ENCODE measurements around the gene DPP10.
"Not testable (repeated sequence)": the region's sequence is repeated elsewhere in the genome, so short reads cannot be mapped to it uniquely, and the experiment has no call there.

DPP10 gene

DNA sequence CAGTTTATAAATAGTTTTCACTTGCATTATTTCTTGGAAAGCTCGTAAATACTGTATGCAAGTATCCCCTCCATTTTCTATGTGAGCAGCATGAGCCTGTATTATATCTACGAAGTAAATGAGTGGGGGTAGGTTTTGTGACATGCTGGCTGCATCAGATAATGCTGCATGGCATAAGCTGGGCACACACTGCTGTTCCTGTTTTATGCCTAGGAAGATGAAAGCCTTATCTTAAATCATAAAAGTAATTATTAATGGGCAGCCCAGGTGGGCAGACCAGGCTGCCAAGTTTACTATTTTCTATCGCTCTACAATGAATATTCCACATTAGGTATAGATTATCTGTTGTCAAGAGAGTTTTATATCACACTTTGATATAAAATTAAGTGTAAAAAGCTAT lies 854.6 kb downstream of the DPP10 start:
- no peak for FAIRE-seq

DNA sequence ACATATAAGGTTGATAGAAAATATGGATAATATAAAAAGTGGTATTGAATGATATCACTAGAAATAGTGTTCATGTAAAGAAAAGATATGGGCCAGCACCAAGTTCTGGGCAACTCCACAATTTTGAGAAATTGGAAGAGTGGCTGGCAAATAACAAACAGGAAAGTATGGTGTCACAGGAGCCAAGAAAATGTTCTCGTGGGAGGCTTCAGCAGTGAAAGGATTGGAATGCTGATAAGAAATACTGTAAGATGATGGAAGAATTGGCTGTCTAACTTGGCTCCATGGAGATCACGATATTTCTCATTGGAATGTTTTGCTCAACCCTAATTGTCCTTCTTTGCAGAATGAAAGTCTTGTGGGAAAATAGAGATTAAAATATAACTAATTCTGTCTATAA lies 856.8 kb downstream of the DPP10 start:
- FAIRE-seq, result no peak

DNA sequence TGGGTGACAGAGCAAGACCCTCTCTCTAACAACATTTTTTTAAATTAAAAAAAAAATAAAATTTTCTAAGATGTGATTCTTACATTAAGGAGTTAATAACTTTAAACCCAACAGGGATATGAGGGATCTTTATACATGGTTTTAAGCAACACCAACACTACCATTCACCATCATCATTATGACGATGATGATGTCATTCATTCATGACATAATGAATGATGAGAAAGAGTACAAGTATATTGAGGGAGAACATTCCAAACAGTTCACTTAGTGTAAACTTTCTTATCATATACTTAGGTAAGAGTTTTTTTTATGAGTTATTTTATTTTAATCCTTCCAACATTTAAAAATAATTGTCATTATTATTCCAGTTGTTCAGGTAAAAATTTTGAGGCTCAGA lies 863.3 kb downstream of the DPP10 start:
- FAIRE-seq, result no peak

DNA sequence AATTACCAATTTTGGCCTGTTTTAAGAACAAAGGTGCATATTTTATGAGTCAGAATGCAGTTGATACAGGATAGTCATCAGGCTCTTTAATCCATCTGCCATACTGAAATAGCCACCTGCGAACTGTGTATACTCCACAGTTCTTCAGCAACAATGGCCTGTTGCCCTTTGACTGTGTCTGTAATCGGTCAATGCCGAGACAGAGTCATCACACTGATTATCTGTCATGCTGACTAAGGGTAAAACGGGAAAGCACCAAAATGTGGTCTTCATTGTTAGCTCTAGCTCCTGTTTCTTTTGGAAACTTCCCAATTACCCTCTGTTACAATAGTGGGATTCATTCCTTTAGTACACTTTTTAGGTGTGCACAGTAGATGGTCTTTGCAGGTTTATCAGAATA lies 871.7 kb downstream of the DPP10 start:
- FAIRE-seq, result no peak

DNA sequence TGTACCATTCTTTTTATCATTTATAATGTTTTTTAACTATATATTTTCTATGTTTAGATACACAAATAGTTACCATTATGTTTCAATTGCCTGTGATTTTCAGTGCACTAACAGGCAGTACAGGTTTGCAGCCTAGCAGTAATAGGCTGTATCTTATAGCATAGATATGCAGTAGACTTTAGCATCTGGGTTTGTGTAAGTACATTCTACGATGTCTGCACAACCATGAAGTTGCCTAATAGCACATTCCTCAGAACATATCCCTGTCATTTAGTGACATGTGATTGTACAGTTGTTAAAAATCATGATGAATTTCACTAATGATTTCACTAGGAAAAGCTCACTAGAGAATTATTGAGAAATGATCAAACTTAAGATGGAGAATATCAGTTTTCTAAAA lies 884.6 kb downstream of the DPP10 start:
- FAIRE-seq, result no peak

DNA sequence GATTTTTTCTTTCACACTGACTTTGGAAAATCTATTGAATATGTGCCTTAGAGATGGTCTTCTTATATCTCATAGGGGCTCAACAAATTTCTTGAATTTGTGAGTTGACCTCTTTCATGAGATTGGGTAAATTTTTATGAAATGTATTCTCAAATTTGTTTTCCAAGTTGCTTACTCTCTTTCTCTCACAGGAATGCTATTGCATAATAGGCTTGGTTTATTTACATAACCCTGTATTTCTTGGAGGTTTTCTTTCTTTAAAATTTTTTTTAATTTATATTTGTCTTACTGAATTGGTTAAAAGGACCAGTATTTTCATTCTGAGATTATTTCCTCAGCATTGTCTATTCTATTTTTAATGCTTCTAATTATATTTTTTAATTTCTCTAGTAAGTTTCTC lies 917.1 kb downstream of the DPP10 start:
- FAIRE-seq, result no peak

DNA sequence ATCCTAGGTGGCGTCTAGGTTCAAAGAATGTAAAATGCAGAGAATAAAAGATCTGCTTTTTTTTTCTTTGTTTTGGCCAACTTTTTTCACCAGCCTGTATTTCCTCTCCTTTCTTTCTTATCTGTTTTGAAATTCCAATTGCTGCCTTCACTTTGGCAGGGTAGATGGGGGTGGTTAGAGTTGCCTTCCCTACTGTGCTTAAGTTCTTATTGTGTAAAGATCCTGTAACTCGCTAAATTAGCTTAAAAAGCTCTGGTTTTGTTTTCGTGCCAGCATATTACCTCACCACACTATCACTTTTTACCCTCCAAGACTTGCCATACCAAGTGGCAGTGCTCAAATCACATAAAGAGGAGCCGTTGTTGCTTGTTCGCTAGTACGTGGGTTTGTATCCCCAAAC lies 921.7 kb downstream of the DPP10 start:
- FAIRE-seq, result no peak

DNA sequence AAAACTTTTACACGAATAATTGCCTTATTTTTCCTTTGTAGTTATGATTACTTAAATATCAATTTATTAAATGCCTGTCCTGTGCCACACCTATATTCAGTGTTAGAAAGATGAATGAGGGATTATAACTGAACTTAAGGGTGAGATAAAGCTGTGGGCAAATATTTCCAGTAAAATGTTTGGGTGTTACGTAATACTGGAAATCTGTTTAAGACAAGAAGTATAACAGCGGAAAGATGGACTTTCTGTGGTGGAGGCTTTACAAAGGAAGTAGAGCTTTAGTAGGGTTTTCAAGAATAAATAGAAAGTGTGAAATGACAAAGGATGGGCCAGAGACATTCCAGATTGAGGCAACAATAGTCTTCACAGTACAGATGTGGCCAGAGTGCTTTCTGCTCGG lies 927.0 kb downstream of the DPP10 start:
- no peak for FAIRE-seq

DNA sequence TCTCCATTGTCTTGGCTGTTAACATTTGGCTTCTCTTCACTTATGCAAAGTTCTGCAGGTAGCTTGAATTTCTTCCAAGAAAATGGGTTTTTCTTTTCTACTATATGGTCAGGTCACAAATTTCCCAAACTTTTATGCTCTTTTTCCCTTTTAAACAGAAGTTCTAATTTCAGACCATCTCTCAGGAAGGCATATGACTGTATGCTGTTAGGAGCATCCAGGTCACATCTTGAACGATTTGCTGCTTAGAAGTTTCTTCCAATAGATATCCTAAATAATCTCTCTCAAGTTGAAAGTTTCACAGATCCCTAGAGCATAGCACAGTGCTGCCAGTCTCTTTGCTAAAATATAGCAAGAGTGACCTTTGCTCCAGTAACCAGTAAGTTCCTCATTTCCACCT lies 932.5 kb downstream of the DPP10 start:
- FAIRE-seq, result no peak

DNA sequence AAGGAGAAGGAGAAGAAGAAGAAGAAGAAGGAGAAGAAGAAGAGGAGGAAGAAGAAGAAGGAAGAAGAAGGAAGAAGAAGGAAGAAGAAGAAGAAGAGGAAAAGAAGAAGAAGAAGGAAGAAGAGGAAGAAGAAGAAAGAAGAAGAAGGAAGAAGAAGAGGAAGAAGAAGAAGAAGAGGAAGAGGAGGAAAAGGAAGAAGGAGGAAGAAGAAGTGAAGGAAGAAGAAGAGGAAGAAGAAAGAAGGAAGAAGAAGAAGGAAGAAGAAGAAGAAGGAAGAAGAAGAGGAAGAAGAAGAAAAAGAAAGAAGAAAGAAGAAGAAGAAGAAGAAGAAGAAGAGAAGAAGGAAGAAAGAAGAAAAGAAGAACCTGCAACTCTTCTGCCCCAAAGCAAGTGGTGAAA lies 942.0 kb downstream of the DPP10 start:
- no peak for FAIRE-seq

DNA sequence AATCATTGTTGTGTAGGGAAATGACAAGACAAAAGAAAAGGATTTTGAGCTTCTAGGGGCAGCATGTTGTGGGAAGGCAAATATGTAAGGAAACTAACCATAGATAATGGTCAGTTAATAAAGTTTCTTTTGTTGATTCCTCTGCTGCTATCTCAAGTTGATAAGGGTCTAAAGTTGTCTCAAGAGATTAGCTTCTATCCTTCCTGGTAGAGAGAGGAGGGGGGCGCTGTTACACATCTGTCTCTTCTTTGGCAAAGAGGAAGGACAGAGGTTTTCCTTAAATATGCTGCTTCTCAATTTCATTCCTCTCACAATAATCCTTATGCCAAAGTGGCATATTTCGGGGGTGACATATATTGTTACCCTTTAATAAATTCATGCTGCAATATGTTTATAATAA lies 944.0 kb downstream of the DPP10 start:
- no peak for FAIRE-seq

DNA sequence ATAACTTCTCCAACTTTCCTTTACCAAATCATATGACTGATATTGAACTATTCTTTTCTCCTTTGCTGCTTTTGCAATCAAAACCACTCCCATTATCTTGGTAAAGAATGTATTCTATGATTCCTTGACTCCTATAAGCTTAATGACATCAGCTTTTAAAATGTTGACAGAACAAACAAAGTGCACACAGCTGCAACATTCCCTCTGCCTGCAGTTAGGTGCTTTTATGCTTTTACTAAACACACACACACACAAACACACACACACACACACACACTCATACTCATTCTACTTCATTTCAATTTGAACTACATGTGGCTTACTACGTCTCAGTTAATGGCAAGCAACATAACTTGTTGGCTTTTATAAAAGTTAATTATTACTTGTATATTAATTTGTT lies 946.6 kb downstream of the DPP10 start:
- no peak for FAIRE-seq

DNA sequence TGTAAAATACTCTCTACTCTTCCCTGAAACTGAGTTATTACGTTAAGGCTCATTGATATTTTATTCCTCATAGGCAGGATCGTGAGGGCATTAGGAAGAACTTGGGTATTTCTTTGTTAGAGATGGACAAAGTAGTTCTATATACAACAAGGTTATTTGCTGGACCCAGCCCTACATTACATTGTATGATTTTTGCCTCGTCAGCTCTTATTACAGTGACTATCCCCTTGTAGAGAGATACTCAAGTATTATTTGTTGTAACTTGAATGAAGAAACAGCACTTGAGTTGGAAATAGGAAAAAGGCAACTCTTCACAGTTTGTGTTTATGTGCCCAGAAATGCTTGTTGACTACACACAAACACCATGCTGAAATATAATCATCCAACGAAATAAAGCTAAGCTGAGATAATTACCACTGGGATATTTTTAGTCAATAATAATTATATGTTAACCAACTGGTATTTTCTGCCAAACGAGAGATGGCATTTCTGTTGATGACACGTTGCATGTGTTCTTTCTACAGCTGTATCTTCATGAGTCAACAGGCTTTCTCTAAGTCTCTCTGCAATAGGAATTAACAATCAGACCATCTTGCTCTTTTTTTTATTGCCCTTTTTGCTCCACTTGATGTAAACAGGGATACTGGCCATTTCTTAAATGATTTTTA lies 947.6 kb downstream of the DPP10 start:
- FAIRE-seq, result no peak

DNA sequence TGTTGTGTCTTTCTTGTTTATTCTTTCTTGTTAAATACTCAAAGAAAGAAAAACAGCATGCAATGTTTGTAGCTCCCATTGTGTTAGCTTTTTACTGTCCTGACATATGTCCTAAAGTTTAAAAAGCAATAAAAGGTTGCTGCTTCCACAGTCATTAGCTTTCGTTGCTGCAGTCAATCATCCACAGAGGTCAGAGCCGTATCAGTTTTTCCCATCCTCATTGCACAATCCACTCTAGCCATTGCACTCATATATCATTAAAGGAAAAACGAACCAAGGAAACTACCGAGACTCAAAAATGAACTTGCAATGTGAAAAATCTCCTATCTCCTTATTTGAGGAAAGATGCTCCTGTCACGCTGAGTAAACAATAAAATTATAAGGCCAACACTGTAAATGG lies 954.1 kb downstream of the DPP10 start:
- FAIRE-seq, result no peak

DNA sequence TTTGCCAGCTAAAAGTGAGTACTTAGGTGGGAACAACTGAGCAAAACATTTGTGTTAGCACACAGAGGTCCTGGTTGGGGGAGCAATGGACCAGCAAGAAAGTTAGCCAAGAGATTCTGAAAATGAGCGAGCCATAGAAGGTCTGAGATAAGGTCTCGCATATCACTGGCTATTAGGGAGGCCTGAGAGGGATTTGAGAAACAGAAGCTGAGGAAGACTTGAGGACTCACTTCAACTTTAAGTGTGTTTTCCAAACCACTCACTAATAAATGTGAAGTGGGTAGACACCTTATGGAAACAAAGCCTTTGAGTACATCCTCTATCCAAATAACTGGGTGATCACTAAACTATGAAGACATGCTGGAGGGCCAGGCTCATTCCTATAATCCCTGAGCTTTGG lies 958.5 kb downstream of the DPP10 start:
- FAIRE-seq, result no peak

DNA sequence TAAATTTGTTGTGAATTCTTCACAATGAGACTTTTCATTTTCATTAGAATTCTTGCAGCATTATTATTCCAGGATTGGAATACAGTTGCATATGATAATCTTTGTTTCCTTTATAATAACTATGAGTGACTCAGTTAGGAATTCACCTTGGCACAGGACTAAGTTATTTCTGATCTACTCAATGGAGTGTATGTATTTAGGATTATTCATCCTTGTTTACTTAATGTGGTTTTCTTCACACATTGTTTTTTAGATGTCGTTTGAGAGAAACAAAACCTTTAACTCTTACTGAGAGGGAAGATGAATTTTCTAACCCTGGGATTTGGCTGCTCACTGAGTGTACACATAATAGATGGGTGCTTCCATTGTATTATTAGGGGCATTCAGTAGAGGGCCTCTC lies 970.1 kb downstream of the DPP10 start:
- no peak for FAIRE-seq

DNA sequence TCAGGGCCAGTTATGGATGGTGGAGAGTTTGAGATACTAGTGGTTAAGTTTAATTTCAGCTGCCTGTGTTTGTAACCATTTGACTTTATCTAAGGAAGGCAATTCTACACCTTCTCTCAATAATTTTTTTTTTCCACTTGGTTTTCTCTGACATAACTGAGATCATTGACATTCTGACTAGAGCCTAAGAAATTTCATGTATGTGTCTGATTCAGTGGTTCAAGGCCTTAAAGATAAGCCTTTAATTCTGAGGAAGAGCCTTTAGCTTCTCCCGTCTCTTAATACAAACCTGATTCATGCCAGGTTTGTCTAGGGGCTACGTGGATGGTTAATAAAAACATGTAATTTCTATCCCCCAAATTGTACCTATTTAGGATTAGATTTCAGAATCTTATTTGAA lies 971.4 kb downstream of the DPP10 start:
- no peak for FAIRE-seq

DNA sequence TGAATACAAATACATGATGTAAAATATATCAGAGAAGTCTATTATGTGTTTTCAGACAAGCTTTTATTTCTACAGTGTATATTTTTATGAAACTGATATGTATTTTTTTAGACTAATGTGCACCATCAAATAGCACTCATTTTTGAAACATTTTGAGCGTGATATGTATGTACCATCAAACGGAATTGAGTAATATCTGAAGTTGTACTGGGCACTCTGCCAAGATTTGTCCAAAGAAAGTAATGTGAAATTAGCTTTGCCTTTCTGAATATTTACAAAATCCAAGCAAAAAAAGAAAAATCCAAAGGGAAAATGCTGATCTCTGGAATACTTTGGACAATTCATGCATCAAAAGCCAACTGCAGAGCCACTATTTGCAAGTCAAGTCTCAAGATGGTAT lies 972.0 kb downstream of the DPP10 start:
- FAIRE-seq, result no peak

DNA sequence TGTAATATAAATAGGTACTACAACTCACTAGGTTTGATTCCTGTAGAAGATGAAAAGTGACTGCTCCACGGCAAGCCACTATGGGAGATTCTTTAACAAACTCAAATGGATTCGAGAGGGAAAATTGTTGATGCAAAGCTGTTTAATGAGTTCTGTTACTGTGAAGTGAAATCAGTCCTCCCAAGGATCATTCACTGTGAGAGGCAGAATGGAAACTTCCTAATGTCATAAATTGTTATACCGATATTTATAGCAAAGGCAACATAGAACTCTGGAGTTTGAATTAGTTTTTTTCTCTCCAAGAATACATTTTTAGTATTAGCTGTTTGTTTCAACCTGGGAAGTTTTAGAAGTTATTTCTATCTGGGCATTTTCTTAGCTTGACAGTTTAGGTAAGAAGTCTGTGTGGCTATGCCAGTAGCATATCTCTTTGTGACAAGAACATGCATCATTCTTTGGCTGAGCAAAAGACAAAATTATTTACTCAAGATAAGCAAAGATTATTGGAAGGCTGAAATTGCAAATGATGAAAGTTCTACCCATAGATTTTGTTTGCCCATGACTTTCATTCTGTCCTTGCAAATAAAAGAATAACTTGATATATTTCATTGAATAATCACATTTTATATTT lies 979.7 kb downstream of the DPP10 start:
- no peak for FAIRE-seq

DNA sequence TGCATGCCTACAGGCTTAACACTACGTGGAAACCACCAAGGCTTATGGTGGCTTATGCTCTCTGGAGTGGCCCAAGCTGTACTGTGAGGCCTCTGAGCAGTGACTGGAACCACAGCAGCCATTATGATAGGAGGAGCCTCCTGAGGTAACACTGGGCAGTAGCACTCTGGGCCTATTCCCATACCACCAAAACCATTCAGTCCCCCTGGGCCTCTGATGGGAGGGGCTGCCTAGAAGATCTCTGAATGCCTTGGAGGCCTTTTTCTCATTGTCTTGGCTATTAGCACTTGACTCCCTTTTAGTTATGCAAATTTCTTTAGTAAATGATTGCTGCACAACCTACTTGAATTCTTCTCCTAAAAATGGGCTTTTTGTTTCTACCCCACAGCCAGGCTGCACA lies 985.0 kb downstream of the DPP10 start:
- FAIRE-seq, result no peak

DNA sequence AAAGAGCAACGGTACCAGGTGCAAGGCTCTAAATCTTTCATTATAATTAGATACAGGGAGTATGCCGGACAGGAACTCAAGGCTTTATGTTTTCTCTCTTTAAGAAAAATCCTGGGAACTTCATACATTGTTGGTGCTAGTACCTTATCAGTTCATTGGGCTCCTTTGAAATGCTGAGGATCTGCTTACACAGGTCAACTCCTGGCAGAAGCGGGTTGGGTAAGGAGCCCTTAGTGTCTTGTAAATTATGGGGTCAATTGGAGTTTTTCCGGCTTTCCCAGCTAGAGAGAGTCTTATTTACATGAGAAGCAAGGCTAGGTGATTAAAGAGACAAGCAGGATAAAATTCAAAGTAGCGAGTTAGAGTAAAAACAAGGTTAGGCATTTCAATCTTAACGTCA lies 998.3 kb downstream of the DPP10 start:
- not testable (repeated sequence) for FAIRE-seq

DNA sequence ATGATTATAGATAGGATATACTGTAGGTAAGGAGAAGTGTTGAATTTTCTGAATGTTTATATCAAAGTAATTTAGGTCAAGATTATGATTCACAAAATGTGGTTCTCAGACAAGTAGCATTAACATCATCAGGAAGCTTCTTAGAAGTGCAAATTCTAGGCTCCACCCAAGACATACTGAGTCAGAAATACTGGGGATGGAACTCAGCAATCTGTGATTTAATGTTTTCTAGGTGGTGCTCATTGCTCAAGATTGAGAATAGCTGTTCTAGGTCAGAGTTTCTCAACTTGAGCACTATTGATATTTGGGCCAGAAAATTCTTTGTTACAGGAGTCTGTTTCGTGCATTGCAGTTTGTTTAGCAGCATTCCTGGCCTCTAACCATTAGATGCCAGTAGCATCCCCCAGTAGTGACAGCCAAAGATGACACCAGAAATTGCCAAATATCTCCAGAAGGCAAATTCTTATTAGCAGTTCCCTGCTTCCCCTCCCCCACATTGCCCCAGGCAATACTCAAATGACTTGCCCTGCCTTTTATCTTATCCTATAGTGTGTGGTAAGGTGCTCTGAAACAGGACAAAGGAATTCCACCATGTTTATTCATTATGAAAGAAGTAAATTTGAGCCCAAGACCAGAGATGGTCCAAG lies 1001.2 kb downstream of the DPP10 start:
- FAIRE-seq, result no peak

DNA sequence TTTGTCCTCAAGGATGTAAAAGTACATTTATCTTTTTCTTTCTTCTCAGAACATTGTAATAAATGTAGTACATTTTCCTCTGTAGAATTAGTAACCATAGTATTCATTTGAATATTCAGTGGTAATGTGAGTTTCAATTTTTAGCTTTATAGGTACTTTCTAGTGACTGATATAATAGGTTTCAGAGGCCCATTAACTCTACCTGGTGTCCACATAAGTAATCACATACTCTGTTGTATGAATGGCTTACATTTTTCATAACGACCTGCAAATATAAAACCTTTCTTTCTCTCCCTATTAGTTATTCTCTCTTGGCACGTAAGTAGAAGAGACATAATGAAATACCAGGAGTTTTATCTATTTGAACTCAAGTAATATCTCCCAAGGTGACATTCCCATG lies 1017.6 kb downstream of the DPP10 start:
- FAIRE-seq, result no peak

DNA sequence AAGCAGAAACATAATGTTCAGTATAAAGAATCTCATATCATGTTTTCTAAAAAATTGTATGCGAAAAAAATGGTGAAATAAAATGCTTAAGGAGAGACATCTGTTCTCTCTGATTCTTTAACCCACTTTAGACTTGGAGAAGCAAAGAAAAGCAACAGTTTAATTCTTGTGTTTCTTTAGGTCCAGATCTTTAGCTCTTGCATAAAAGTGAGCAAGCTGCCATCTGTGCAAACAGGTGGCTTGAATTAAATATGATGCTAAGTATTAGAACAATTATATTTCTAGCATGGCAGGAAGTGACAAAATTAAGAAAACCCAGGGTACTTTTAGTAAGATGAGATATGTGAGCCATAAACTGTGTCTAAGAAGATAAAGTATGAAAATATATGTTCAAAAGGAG lies 1038.3 kb downstream of the DPP10 start:
- no peak for FAIRE-seq

DNA sequence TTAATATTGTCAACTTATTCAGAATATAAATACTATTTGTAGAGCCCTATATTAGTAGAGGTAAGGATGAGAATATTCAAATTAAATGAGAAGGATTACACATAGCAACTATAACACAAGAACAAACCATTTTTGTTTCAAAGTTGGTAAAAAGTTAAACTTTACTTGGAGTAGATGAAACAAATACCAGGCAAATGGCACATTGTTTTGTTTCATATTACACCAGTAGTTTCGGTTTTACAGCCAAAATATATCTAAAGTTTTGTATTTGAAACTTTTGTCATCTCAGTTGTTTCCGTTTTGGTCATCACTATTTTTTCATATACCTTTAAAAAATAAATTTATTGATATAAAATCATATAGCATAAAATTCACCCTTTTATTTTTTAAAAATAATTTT lies 1039.4 kb downstream of the DPP10 start:
- FAIRE-seq, result peak; percentile 33
